Fibroblast of villous mesenchyme (primary cell): ENCODE results near the gene C2CD5. TPM values are rescaled to one million over a fixed set of nuclear protein-coding genes. Genes with fewer than 3 reads are reported as not detected.
A peak's percentile ranks its signal among the peaks of the same experiment; 100 is the strongest.

ENCODE experiments used
- DNase-seq: peaks from one replicate; pipeline ENCODE4 v3.0.0-alpha.2; 2010; ENCODE audit warnings: low read depth
- H3K4me3 ChIP-seq: 2 replicates; pipeline ENCODE4 v1.5.1; 2011; ENCODE audit warnings: low read depth, mild to moderate bottlenecking, low read length
- total RNA-seq: library from RNA; depleted of rRNA; stranded (reverse); fragments of >200 nt; gene quantifications from 2 replicates; pipeline ENCODE4 v1.2.3, GENCODE V29; 2012
- TF ChIP-seq, protein P1 (sequence below): IDR thresholded peaks from 2 replicates; pipeline ENCODE4 v1.5.1; 2012; ENCODE audit warnings: low read depth, mild to moderate bottlenecking, low read length; ENCODE audit not compliant: insufficient read depth

C2CD5 gene
- total RNA-seq, 1 donor = 22.0 TPM

DNA sequence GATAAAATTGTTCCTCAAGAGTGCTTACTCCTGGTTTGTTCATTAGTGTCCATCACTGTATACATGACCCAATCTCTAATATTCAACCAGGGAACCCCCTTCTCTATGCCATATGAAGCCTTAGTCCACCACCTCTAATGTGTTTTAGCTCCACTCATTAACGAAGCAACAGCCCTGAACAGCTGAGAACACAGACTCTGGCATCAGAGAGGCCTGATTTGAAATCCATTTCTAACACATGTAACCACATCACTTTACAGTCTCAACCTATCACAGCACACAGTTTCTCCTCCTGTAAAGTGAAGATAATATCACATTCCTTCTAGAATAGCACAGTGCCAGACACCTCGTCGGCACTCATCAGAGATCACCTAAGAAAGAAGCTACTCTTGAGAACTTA lies 64.3 kb downstream of the C2CD5 start:
- H3K4me3 ChIP-seq = no peak overlapping the region
- DNase-seq = no peak
- TF ChIP-seq, protein P1, sequence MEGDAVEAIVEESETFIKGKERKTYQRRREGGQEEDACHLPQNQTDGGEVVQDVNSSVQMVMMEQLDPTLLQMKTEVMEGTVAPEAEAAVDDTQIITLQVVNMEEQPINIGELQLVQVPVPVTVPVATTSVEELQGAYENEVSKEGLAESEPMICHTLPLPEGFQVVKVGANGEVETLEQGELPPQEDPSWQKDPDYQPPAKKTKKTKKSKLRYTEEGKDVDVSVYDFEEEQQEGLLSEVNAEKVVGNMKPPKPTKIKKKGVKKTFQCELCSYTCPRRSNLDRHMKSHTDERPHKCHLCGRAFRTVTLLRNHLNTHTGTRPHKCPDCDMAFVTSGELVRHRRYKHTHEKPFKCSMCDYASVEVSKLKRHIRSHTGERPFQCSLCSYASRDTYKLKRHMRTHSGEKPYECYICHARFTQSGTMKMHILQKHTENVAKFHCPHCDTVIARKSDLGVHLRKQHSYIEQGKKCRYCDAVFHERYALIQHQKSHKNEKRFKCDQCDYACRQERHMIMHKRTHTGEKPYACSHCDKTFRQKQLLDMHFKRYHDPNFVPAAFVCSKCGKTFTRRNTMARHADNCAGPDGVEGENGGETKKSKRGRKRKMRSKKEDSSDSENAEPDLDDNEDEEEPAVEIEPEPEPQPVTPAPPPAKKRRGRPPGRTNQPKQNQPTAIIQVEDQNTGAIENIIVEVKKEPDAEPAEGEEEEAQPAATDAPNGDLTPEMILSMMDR = no peak

DNA sequence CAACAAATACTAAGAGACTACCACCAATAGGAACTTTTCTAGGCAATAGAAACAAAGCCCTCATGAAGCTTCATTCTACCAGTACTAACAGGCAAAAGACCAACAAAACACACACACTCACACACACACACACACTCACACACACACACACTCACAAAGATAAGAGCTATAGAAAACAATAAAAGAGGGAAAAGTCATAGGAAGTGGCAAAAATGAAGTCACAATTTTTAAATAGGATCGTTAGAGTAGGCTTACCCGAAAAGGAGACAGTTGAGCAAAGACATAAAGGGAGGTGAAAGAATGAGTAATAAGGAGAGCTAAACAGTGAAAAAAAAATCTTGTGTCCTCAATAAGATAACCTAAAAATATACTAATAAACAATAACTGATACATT lies 66.5 kb downstream of the C2CD5 start:
- TF ChIP-seq, protein P1 = no peak
- DNase-seq = no peak
- no peak overlapping the region for H3K4me3 ChIP-seq

DNA sequence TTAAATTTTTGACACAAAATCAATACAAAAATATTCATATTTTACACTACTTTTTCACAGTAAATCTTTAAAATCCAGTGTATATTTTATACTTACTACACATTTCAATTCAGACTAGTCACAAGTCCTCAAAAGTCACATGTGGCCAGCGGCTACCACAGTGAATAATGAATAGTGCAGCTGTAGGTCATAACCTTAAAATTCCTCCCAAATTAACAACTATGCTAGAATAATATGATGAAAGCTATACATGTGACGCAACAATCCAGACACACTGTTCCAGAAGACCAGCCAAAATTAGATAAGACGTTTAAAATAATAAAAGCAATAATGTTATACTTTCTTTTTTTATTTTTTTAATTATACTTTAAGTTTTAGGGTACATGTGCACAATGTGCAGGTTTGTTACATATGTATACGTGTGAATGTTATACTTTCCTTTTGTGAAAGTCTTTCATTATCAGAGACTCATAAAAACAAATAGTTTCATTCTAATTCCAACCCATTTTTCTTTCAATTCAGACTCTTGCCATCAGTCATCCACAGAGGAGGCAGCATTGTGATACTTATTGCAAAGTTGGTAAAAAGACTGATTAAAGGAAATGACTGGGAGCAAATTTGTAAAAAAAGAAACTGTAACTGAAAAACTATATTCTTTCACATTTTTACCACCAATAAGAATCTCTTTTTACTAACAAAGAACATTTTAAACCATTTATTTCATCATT lies 67.0 kb downstream of the C2CD5 start:
- peak; percentile 80 for DNase-seq
- H3K4me3 ChIP-seq = no peak overlapping the region
- TF ChIP-seq, protein P1 = no peak

GRCh38 chr12:22476133-22476532 lies 68.2 kb downstream of the C2CD5 start:
- no peak for DNase-seq
- H3K4me3 ChIP-seq = no peak overlapping the region
- TF ChIP-seq, protein P1 = no peak

DNA sequence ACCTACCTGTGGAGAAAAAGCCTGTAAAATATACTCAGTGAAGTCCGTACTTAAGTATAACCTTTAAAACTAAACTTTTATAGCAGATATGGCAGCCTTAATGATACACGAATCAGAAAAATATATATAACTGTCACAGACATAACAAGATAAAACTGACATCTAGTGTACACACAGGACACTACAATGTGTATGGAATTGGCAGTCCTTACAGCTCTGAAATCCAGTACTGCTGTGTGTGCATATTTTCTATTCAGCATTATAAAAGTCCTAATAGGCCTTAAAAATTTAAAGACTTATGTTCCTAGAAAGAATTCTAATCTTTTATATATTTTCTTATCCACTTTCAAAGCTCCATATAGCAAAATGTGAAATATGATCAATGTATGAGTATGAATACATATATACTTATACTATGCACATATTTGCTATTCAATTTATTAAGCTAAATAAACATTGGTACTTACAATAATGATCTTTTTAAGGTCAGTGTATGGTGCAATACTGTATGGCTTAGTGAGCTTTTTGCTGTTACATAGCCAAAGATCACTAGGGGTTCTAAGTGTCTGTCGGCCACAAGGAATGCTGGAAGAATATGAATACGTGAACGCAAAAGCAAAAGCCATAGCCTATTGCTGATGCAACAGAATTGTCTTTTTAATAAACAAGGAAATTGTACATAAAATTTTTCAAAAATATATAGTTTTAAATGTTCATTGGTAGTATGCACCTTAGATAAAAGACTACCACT lies 69.2 kb downstream of the C2CD5 start:
- no peak for DNase-seq
- no peak overlapping the region for H3K4me3 ChIP-seq
- TF ChIP-seq, protein P1 = no peak

GRCh38 chr12:22473212-22473611 lies 71.1 kb downstream of the C2CD5 start:
- H3K4me3 ChIP-seq = no peak overlapping the region
- TF ChIP-seq, protein P1 = no peak
- no peak for DNase-seq

DNA sequence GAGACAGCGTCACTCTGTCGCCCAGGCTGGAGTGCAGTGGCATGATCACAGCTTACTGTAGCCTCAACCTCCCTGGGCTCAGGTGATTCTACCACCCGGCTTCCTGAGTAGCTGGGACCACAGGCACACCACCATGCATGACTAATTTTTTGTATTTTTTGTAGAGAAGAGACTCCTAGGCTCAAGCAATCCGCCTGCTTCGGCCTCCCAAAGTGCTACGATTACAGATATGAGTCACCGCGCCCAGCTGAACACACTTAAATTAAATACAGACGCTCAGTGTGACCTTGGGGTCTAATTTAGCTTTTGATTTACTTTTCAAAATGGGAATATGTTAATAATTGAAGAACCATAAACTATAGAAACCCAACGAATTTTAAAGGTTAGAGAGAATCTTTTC lies 77.2 kb downstream of the C2CD5 start:
- TF ChIP-seq, protein P1 = no peak
- DNase-seq = peak; percentile 67

More for the DNA sequence above, 77.2 kb downstream of the C2CD5 start:
- H3K4me3 ChIP-seq = no peak overlapping the region
